Measurements from ENCODE around the gene PLG.

GRCh38 chr6:160765412-160765811 lies 63.4 kb downstream of the PLG start:
- no peak for TF ChIP-seq CTCF (IDR thresholded peaks at IDR 0.05; ENCODE audit: low read length)
- no peak for TF ChIP-seq EZH2 (optimal IDR thresholded peaks at IDR 0.05; ENCODE audit: low read depth, low read length)
- no peak for TF ChIP-seq EZH2phosphoT487 (IDR thresholded peaks at IDR 0.05; ENCODE audit: low read length)
